GM12878 (cell line): ENCODE results near the gene FASN.

ENCODE experiments used
- CEBPB ChIP-seq, 2 experiments: fragments of 150-350 bp in 1 of 2; IDR thresholded peaks; 2 replicates each; pipeline ENCODE4 v1.6.1; 2012 to 2014; ENCODE audit warnings: low read depth in 2 of 2, low read length in 2 of 2, borderline replicate concordance in 1 of 2, inconsistent platforms in 1 of 2
- CTCF ChIP-seq, 3 experiments: IDR thresholded peaks in 2 of 3; conservative IDR thresholded peaks in 1 of 3; 2 replicates each; pipeline ENCODE4 v1.5.1; 2011; ENCODE audit warnings: low read depth in 3 of 3, low read length in 3 of 3, mild to moderate bottlenecking in 3 of 3, control low read depth in 2 of 3, moderate library complexity in 2 of 3, inconsistent platforms in 1 of 3, mixed read lengths in 1 of 3; ENCODE audit not compliant: control insufficient read depth in 2 of 3, insufficient read depth in 1 of 3; ENCODE audit errors: extremely low read depth in 1 of 3
- ELK1 ChIP-seq: IDR thresholded peaks from 2 replicates; pipeline ENCODE4 v1.6.1; 2012; ENCODE audit warnings: low read depth, low read length, improper control_type of control experiment
- SIN3A ChIP-seq: IDR thresholded peaks from 2 replicates; pipeline ENCODE4 v1.6.1; 2012; ENCODE audit warnings: low read depth, low read length, improper control_type of control experiment

- TF ChIP-seq CTCF (IDR thresholded peaks at IDR 0.05 in 2 of 3, conservative IDR thresholded peaks at IDR 0.05 in 1 of 3; ENCODE audit: control insufficient read depth in 2 of 3, extremely low read depth in 1 of 3, insufficient read depth in 1 of 3, low read depth in 3 of 3, low read length in 3 of 3) (no peak), CEBPB (IDR thresholded peaks at IDR 0.05; ENCODE audit: borderline replicate concordance in 1 of 2, low read depth in 2 of 2, low read length in 2 of 2) (no peak), ELK1 (no peak), SIN3A (no peak)
These were observed 69.1 kb downstream of the FASN start for GRCh38 chr17:82028966-82029365.
